Activated CD4-positive, alpha-beta T cell treated with anti-CD3 and anti-CD28 coated beads, Interleukin-2, amount 50 U/mL, for 48 hours (primary cell): Measurements from ENCODE around the gene TDRD3.

ENCODE experiments used
- DNase-seq, 2 experiments: peaks; one replicate each; pipeline ENCODE4 v3.0.0-alpha.2; 2020

The TDRD3 gene

GRCh38 chr13:60583196-60583888, 186.3 kb downstream of the TDRD3 start:
- no peak for DNase-seq

GRCh38 chr13:60583911-60584753, 187.1 kb downstream of the TDRD3 start:
- peak; percentile 5 to 13 for DNase-seq

GRCh38 chr13:60584976-60585375, 188.0 kb downstream of the TDRD3 start:
- no peak for DNase-seq

DNA sequence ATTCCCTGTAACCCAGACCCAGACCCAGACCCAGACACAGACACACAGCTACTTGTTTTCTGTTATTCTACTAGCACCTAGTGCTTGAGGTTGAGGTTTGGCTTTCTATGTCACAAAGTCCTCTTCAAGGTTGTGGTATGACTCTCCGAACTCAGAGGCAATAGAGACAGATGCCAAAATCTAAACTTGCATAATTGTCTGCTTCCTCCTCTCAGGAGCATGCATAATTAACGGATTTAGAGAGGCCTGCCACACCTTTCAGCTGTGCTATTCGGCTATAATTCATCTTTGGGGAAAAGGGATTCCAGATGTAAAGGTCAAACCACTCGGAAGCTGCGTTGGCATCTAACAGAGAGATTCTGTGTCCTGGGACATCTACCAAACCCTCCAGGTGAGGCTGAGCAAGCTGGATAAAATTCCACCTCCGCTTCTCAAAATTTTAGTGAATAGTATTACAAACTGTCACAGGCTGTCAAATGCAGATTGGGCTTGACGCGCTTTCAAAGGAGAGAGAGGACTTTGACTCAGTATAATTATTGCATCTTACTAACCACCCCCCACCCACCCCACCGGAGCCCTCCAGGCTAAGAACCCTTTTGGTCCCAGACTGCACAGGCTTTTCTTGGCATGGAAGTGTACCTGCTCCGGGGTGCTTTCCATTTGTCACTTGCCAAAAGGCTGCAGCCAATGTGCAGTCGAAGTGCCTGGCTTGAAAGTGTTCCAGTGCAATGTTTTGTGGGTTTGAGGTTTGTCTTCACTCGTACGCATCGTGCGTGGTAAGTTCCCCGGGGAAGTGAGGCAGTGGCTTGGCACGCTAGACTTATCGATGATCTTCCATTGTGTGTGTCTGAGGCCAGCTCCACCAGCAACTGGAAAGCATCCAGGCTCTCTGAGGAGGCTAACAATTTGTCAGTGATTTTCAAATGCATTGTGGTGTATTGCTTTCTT, 194.1 kb downstream of the TDRD3 start:
- DNase-seq = no peak

- no peak for DNase-seq
Measured at GRCh38 chr13:60603049-60603448, 206.0 kb downstream of the TDRD3 start.

GRCh38 chr13:60604058-60604457, 207.0 kb downstream of the TDRD3 start:
- DNase-seq = no peak

DNA sequence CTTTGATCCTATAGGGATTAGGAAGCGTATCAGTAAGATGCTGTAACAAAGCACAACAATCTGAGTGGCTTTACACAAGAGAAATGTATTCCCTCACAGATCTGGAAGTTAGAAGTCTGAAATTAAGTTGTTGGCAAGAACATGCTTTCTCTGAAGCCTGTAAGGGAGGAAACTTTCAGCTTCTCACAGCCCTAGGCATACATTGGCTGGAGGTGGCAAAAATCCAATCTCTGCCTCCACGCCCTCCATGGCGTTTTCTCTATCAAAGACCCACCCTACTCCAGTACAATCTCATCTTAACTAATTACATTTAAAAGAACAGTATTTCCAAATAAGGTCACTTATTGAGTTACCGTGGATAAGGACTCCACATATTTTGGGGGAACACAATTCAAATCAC, 211.9 kb downstream of the TDRD3 start:
- no peak for DNase-seq

DNA sequence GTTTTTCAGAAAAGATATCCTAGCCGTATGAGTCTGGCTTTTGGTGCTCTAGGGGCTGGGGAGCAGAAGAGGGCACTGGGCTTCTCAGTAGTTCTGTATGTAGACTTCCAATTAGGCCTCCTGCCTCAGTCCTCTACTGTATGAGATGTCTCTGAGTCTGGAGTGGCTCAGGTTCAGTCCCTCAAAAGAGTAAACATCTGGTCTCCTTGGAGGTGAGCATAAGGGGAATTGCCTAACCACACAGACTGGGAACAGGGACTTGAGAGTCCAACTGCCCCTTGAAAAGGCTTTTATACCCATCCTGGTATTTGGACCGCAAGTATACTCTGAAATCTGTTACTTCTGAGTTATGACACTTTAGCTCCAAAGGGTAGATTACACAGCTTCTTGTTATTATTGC, 214.5 kb downstream of the TDRD3 start:
- no peak for DNase-seq

DNA sequence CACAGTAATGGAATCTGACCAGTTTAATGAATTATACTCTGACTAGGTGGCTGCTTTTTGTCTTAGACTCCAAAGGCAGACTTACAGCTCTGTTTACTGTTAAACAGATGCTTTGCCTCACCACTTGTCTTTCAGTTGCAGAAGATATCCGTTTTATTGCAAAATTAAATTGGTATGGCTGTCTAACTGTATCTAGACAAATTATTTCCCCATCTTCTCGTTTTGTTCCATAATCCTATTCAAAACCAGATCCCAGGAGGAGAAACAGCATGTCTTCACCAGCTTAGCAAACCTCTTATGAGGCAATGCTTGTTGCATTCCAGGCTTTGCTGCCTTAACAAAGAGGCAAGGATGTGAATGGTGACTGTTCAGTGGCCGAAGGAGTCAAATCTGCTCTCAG, 215.6 kb downstream of the TDRD3 start:
- no peak for DNase-seq

DNA sequence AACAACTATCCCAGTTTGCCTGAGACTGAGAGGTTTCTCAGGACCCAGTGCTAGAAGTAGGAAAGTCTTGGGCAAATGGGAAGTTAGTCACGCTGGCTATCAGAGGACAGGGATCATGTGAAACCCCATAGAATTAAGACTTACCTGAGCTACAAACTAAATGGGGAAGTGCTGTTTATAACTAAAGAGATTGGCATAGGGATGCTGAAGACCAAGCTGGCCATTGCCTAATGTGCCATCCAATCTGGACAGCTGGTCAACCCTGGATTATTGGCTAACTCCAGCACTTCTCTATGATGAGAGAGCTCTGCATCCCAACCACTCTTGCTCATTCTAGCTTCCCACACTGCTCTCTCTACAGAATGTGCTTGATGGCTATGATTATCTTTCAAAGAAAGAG, 216.1 kb downstream of the TDRD3 start:
- DNase-seq = no peak

- DNase-seq = no peak
Measured at GRCh38 chr13:60617991-60618733, 221.1 kb downstream of the TDRD3 start.

DNA sequence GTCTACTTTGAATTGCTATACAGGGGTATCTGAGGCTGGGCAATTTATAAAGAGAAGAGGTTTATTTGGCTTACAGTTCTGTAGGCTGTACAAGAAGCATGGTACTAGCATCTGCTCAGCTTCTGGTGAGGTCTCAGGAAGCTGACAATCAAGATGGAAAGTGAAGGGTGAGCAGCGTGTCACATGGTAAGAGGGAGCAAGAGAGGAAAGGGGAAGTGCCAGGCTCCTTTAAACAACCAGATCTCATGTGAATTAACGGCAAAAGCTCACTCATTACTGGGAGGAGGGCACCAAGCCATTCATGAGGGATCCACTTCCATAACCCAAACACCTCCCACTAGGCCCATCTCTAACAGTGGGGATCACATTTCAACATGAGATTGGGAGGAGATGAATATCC, 222.4 kb downstream of the TDRD3 start:
- no peak for DNase-seq

- DNase-seq = no peak
Measured at GRCh38 chr13:60620611-60621395, 223.8 kb downstream of the TDRD3 start.

DNA sequence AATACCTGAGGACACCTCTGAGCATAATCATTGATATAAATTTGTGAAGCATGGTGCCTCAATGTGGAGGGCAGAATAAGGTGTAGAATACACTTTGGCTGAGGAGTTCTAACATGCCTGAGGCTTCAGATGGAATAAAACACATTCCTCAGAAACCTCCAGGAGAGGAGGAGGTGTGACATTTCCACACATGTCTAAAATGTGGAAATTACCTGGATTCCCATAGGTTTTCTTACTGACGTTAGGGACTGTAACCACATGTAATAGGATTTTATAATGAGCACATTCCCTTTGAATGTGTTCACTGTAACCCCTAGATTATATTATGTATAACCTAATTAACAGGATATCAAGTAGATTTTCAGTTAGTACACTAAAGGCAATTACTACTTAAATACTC, 226.1 kb downstream of the TDRD3 start:
- DNase-seq = no peak
